ENCODE results near the gene CRADD.
"Not testable (repeated sequence)": the region's sequence is repeated elsewhere in the genome, so short reads cannot be mapped to it uniquely, and the experiment has no call there.

The CRADD gene

GRCh38 chr12:93884794-93885460 lies 207.8 kb downstream of the CRADD start:
- Mint-ChIP-seq H3K27ac (no peak overlapping the region), H3K27me3 (no peaks in the 10 kb centered on the region), H3K9me3 (peaks cover 5% of the 10 kb centered on the region)

GRCh38 chr12:93885973-93886532 lies 208.9 kb downstream of the CRADD start:
- DNase-seq, H3K9me3 Mint-ChIP-seq, H3K27me3 Mint-ChIP-seq, H3K27ac Mint-ChIP-seq, CTCF ChIA-PET, H3K4me3 Mint-ChIP-seq, H3K36me3 Mint-ChIP-seq: not testable (repeated sequence)
- peaks cover 34% of the 10 kb centered on the region for H3K4me1 Mint-ChIP-seq

More at GRCh38 chr12:93884794-93885460, 207.8 kb downstream of the CRADD start:
- CTCF ChIA-PET = no interaction called here
- Mint-ChIP-seq H3K4me3 (no peak overlapping the region), H3K4me1 (peaks cover 35% of the 10 kb centered on the region), H3K36me3 (peaks cover 16% of the 10 kb centered on the region)
- no peak for DNase-seq

- Mint-ChIP-seq H3K27ac (no peak overlapping the region), H3K4me3 (no peak overlapping the region), H3K36me3 (peaks cover 6% of the 10 kb centered on the region), H3K9me3 (no peaks in the 10 kb centered on the region), H3K4me1 (peaks cover 27% of the 10 kb centered on the region), H3K27me3 (no peaks in the 10 kb centered on the region)
- DNase-seq = no peak
- CTCF ChIA-PET = no interaction called here
These were observed 209.6 kb downstream of the CRADD start for GRCh38 chr12:93886533-93887511.

- no peak for DNase-seq
- peaks cover 23% of the 10 kb centered on the region for H3K4me1 Mint-ChIP-seq
- H3K27me3 Mint-ChIP-seq = no peaks in the 10 kb centered on the region
- H3K4me3 Mint-ChIP-seq = no peak overlapping the region
- no peaks in the 10 kb centered on the region for H3K9me3 Mint-ChIP-seq
- H3K27ac Mint-ChIP-seq = no peak overlapping the region
- no peaks in the 10 kb centered on the region for H3K36me3 Mint-ChIP-seq
- CTCF ChIA-PET = interaction anchor here (0.6 to 1.2 kb wide), 3 partner anchors 11 to 288 kb away, joined by 3 to 4 read pairs (median 3); no protein-coding TSS in a partner anchor
These were observed 211.8 kb downstream of the CRADD start for GRCh38 chr12:93888964-93889363.

- Mint-ChIP-seq H3K27ac (peak overlapping the region; percentile 17), H3K9me3 (no peaks in the 10 kb centered on the region), H3K4me1 (peaks cover 25% of the 10 kb centered on the region), H3K27me3 (peaks cover 1% of the 10 kb centered on the region), H3K36me3 (peaks cover under 1% of the 10 kb centered on the region), H3K4me3 (no peak overlapping the region)
- CTCF ChIA-PET = interaction anchor here (1.0 kb wide), 1 partner anchor 122 kb away, joined by 3 read pairs; no protein-coding TSS in a partner anchor
- DNase-seq = no peak
These were observed 212.5 kb downstream of the CRADD start for GRCh38 chr12:93889516-93890212.

- DNase-seq = no peak
- H3K27me3 Mint-ChIP-seq = peaks cover 4% of the 10 kb centered on the region
- H3K4me1 Mint-ChIP-seq = peaks cover 45% of the 10 kb centered on the region
- H3K36me3 Mint-ChIP-seq = peaks cover 12% of the 10 kb centered on the region
- no peak overlapping the region for H3K4me3 Mint-ChIP-seq
- H3K27ac Mint-ChIP-seq = no peak overlapping the region
- CTCF ChIA-PET = no interaction called here
- H3K9me3 Mint-ChIP-seq = peaks cover 4% of the 10 kb centered on the region
These were observed 215.5 kb downstream of the CRADD start for GRCh38 chr12:93892423-93893268.

GRCh38 chr12:93894391-93895088 lies 217.4 kb downstream of the CRADD start:
- no peak for DNase-seq
- no peak overlapping the region for H3K4me3 Mint-ChIP-seq
- peaks cover 20% of the 10 kb centered on the region for H3K36me3 Mint-ChIP-seq
- H3K9me3 Mint-ChIP-seq = peaks cover 8% of the 10 kb centered on the region
- H3K4me1 Mint-ChIP-seq = peaks cover 64% of the 10 kb centered on the region
- peaks cover 4% of the 10 kb centered on the region for H3K27me3 Mint-ChIP-seq
- no peak overlapping the region for H3K27ac Mint-ChIP-seq
- CTCF ChIA-PET = interaction anchor here (0.6 kb wide), 1 partner anchor 183 kb away, joined by 3 read pairs; no protein-coding TSS in a partner anchor

- Mint-ChIP-seq H3K27ac (no peak overlapping the region), H3K4me3 (no peak overlapping the region), H3K4me1 (peaks cover 66% of the 10 kb centered on the region), H3K36me3 (peaks cover 21% of the 10 kb centered on the region), H3K9me3 (peaks cover 9% of the 10 kb centered on the region), H3K27me3 (peaks cover 4% of the 10 kb centered on the region)
- CTCF ChIA-PET = interaction anchor here (0.6 kb wide), 3 partner anchors 29 to 239 kb away, joined by 3 read pairs; no protein-coding TSS in a partner anchor
- no peak for DNase-seq
These were observed 217.9 kb downstream of the CRADD start for GRCh38 chr12:93895089-93895445.

GRCh38 chr12:93896427-93896826 lies 219.3 kb downstream of the CRADD start:
- H3K27me3 Mint-ChIP-seq = peaks cover 4% of the 10 kb centered on the region
- CTCF ChIA-PET = interaction anchor here (0.8 kb wide), 1 partner anchor 47 kb away, joined by 4 read pairs; no protein-coding TSS in a partner anchor

GRCh38 chr12:93896952-93897351 lies 219.8 kb downstream of the CRADD start:
- Mint-ChIP-seq H3K36me3 (peaks cover 23% of the 10 kb centered on the region), H3K27ac (no peak overlapping the region), H3K27me3 (peaks cover 4% of the 10 kb centered on the region), H3K9me3 (peaks cover 13% of the 10 kb centered on the region), H3K4me3 (no peak overlapping the region), H3K4me1 (peaks cover 67% of the 10 kb centered on the region)
- DNase-seq = no peak
- CTCF ChIA-PET = interaction anchor here (1.0 kb wide), 1 partner anchor 204 kb away, joined by 3 read pairs; no protein-coding TSS in a partner anchor

More at GRCh38 chr12:93896427-93896826, 219.3 kb downstream of the CRADD start:
- peaks cover 13% of the 10 kb centered on the region for H3K9me3 Mint-ChIP-seq
- peaks cover 21% of the 10 kb centered on the region for H3K36me3 Mint-ChIP-seq
- peaks cover 63% of the 10 kb centered on the region for H3K4me1 Mint-ChIP-seq
- H3K4me3 Mint-ChIP-seq = no peak overlapping the region
- DNase-seq = no peak
- H3K27ac Mint-ChIP-seq = no peak overlapping the region

GRCh38 chr12:93901739-93902138 lies 224.6 kb downstream of the CRADD start:
- CTCF ChIA-PET = no interaction called here
- no peak for DNase-seq
- H3K4me1 Mint-ChIP-seq = peaks cover 64% of the 10 kb centered on the region
- peaks cover 26% of the 10 kb centered on the region for H3K36me3 Mint-ChIP-seq
- no peaks in the 10 kb centered on the region for H3K27me3 Mint-ChIP-seq
- H3K9me3 Mint-ChIP-seq = peaks cover 16% of the 10 kb centered on the region
- H3K4me3 Mint-ChIP-seq = no peak overlapping the region
- no peak overlapping the region for H3K27ac Mint-ChIP-seq

GRCh38 chr12:93902192-93902591 lies 225.0 kb downstream of the CRADD start:
- peaks cover 2% of the 10 kb centered on the region for H3K27me3 Mint-ChIP-seq
- CTCF ChIA-PET = no interaction called here
- DNase-seq = no peak
- no peak overlapping the region for H3K4me3 Mint-ChIP-seq
- H3K27ac Mint-ChIP-seq = no peak overlapping the region
- H3K4me1 Mint-ChIP-seq = peaks cover 59% of the 10 kb centered on the region
- peaks cover 24% of the 10 kb centered on the region for H3K36me3 Mint-ChIP-seq
- peaks cover 14% of the 10 kb centered on the region for H3K9me3 Mint-ChIP-seq
